ACHN (cell line): Measurements from ENCODE around the gene KCNQ5.
A peak's percentile ranks its signal among the peaks of the same experiment; 100 is the strongest.

ENCODE experiments used
- DNase-seq: peaks from one replicate; pipeline ENCODE4 v3.0.0-alpha.2; 2015
- in situ Hi-C: cut with HindIII; loops from 2 replicates; pipeline ENCODE4 v1.10.0; 2017; ENCODE audit warnings: low sequenced_read_pairs, low pct_ligation_motif_present, low pct_unique_long_range_greater_than_20kb

KCNQ5 gene

DNA sequence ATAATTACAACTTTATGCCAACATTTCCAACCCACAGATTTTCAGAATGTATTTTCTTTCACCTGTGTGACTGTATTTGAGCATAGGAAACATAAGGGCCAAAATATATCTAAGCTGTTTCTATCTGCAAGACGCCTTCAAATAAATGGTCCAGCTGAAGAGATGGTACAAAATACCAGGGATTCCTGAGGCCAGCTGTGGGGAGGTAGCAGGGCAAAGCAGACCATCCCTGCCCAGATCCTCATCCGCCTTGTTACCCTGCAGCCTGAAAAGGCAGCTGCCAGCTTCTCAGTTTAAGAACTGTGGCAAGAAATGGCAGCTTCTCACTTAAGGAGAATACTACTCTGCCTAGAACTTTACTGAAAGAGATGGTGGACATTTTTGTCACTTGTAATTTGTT lies 460.1 kb downstream of the KCNQ5 start:
- in situ Hi-C loops, result no loop called here
- DNase-seq, result no peak

DNA sequence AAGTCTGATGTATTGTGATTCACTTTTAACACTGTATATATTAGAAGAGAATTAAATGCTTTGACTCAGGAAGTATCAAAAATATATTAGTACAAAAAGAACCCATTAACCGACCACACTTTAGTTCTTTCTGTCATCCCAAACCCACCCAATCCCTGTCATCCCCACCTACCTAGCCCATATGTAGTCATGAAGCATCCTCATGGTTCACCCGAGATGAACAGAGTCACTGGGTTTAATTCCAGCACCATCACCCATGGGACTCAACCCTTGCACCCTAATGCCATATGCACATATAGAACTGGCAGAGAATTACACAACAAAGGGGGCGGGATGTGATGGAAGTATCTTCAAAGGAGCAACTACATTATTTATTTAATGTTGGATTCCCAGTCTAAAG lies 462.0 kb downstream of the KCNQ5 start:
- in situ Hi-C loops, result no loop called here
- no peak for DNase-seq

DNA sequence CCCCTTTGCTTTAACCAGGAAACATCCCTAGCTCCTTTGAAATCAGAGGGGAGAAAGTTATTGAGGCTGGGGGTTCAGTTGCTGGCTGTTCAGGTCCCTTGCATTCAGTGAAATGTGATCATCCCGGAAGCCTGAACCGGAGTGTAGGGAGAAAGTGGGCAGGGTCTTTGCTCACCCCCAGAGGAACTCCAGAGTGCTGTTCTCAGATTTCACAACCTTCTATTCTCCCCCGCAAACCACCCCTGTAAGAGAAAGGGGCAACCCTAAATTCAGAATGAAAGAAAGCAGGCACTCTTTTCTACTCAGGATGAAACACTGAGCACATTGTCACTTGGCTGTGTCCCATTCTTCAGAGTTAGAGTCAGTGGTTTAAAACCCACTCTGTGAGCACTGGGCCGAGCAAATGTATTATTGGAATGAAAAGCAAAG lies 463.6 kb downstream of the KCNQ5 start:
- no peak for DNase-seq
- in situ Hi-C loops, result no loop called here

DNA sequence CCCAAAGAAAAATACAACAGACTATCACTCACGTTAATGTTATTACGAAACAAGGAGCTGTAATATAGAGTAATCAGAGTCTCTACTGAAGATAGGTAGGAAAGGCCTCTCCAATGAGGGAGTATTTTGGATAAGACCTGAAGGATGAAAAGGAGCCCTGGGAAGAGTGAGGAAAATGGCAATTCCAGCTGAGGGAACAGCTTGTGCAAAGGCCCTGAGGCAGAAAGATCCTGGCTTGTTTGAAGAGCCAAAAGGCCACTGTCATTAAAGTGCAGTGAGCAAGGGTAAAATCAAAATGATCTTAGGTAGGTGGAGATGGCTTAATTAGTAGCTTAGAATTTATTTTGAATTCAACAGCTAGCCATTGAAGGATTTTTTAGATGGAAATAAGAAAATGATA lies 464.9 kb downstream of the KCNQ5 start:
- no peak for DNase-seq
- in situ Hi-C loops, result no loop called here

DNA sequence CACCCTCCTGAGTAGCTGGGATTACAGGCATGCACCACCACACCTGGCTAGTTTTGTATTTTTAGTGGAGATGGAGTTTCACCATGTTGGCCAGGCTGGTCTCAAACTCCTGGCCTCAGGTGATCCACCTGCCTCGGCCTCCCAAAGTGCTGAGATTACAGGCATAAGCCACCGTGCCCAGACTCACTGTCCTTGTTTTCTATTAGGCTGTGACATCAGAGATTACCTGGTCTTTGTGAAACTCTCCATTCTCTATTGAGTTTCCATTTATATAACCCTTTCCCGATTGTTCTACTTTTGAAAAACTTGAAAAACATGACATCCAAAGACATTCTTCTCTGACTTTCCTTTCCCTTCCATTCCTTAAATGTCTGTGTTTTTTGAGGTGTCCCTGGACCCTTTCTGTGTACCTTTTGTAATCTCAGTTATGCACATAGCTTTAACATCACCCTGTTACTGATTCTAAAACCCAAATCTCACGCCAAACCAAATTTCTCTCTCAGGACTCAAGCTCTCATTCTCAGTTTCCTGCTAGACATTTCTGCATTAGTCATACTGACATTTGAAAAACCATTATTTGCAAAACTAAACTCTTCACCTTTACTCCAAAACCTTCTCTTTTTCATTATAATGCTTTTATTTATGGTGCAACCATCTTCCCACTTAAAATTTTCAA lies 466.4 kb downstream of the KCNQ5 start:
- in situ Hi-C loops, result no loop called here
- DNase-seq, result no peak

DNA sequence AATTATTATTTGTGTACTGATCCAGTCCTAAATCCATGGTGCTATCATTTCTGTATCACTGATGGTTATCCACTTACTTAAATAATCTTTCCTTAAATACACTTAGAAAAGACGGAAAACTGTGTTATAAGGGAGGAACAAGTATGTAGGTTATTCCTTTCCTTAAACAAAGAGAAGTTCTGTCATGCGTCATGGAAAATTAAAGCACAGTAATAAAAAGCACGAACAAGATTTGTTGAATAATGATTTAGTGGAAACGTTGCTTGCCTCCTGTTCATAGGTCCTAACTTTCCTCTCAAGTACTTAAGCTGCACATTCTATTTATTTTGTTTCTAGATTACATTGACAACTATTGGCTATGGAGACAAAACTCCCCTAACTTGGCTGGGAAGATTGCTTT lies 483.1 kb downstream of the KCNQ5 start:
- no peak for DNase-seq
- in situ Hi-C loops, result no loop called here

DNA sequence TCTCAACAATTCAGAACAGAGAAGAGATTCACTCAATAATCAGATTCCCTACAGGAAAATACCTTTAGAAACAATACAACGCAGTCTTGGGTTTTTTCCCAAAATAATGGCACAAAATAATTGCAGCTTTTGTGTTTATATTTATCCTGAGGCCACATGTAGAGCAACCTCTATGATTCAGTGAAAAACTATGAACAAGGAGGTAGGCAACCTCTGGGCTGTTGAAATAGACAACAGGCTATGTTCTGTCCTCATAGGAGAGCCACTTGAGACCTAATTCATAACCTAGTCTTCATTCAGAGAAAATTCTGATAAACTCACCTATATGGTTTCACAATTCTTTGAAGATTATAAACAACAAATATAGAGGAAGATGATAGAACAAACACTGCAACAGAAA lies 485.2 kb downstream of the KCNQ5 start:
- in situ Hi-C loops, result no loop called here
- no peak for DNase-seq

DNA sequence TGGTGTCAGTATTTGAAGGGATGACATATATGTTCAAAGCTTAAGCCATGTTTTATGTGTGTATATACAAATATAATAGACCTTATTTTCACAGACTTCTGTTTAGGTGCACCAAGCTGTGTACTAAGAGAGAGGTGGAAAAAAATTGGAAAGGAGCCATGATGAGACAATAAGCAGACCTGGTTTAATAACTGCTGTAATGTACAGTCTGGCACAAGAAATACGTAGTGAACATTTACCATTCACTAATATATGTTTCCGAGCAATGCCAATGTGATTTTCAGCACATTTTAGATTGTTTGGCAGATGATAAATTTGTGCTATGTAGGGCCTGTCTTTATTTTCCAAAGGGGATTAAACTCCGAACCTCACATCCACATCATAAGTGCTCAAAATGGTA lies 487.1 kb downstream of the KCNQ5 start:
- in situ Hi-C loops, result no loop called here
- DNase-seq, result no peak

DNA sequence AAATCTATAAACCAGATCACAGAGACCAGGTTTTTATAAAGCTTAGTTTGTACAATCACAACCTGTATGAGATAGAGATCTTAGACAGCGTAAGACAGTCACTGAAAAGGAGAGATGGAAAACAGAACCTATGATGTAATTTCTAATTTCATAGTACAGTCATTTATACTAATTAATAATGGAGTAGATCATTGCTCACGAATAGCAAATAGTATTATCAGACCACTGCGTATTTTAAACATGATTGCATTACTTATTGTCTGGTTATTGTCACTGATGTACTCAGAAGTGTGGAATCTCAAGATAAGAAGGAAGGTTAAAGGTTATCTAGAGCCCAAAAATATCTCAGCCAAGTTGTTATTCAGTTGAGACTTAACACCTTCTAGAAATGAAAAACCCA lies 487.8 kb downstream of the KCNQ5 start:
- DNase-seq, result no peak
- in situ Hi-C loops, result no loop called here

DNA sequence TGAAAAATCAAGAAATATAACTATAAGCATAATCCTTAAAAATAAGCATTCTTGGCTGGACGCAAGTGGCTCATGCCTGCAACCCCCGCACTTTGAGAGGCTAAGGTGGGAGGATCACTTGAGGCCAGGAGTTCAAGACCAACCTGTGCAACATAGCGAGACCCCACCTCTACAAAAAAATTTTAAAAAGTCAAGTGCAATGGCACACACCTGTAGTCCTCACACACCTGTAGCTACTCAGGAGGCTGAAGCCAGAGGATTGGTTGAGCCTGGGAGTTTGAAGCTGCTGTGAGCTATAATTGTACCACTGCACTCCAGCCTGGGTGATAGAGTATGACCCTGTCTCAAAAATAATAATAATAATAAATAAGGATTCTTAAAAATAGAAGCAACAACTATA lies 494.5 kb downstream of the KCNQ5 start:
- no peak for DNase-seq
- in situ Hi-C loops, result no loop called here

DNA sequence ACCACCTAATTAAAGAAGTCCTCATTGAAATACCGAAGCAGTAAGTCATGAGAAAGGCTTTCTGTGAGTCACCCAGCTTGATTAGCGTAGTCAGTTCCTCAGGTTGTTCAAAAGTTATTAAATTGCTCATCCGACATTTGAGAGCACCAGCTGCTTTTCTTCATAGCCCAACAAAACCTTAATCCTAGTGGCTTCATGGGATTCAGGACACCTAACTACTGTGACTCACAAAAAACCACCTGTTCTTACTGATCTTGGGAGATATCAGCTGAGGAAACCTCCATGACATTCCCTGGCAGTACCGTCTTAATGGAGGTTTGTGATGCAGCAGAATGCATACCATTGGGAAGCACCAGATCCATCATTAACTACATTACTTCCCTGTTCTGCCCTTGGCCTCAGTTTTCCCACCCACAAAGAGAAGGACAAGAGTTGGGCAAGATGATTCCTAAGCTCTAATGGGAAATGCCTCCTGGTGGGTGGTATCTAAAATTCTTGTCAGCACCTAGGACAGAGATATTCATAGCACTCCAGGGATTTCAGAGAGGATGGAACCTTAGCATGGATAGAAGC lies 499.6 kb downstream of the KCNQ5 start:
- in situ Hi-C loops, result no loop called here
- peak; percentile 36 for DNase-seq

DNA sequence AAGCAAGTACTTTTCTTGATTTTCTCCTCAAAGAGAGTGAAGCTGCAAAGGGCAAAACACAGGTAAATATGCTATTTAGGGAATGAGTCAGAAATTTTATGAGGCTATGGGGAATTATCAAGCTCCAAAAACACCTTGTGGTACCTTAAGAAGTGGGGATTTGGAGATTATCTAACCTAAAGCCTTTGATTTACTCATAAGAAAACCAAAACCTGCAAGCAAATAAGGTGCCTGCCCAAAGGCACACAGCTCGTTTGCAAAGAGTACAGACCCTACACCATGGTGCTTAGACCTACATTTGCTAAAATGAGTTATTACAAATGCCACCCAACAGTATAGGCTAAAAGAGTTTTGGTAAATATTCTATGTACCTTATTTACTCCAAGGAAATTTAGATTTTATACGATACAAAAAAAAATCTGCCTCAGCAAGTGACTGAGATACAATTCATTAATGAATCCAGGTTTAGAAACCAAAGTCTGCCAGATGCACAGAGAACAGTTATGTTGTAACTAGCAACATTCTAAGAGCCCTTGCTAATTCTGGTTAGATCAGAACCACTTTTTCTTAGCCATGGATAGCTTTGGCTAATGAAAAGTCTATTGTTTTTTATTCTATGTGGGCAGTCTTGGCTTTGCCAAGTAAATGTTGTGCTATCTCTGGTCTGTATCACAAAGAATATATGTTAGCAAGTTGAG lies 501.9 kb downstream of the KCNQ5 start:
- no peak for DNase-seq
- in situ Hi-C loops, result no loop called here

DNA sequence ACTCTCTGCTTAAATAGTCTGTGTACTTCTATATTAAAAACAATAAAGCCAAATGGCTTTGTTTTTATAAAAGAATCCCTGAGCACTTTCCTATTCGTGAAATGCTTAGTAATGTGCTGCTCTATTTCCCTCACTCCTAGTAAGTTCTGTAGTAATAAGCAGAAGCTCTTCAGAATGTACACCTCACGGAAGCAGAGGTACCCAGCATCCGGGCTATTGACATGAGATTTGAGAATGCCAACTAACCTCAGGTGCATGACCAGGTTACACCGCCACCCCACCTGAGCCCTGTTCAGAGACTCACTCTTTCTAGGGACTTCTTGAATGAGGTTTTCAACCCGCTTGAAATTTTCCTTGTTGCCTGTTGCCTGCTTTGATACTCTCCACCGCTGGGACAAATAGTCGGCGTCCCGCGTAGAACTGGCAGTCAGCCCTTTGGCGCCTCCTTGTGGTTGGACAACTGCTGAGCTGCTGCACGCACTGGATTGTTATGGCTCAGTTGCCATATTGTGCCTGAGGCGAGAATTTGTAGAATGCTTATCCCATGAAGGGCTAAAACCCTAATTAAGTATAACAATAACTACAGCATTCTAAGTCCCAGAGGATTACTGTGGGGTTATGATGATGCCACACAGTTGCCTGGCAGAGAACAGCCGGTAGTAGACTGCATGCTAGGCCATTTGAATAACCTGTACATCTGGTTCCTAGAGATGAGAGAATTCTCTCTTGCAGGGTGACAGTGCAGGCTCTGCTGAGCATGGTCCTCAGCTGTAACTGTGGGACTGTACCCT lies 508.0 kb downstream of the KCNQ5 start:
- in situ Hi-C loops, result loop anchor here (25.0 kb wide), 1 partner anchor 518 kb away; the partner anchor contains the start of gene KCNQ5
- DNase-seq, result peak; percentile 68

DNA sequence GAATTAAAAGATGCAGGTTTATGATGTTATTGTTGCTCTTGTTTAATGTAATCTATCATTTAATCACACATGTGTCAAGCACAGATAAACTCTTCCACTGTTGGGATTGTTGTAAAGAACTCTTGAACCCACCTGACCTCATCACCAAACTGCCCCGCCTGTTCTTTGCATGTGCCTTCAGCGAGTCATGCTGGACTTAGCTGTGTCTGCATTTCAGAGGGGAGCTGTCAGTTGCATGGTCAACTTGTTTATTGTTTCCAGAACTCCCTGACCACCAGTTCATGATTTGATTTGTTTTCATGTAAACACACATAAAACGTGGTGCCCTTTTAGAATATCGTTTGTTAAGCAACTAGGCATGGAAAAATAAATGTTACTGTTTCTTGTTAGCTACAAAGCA lies 509.8 kb downstream of the KCNQ5 start:
- no peak for DNase-seq
- in situ Hi-C loops, result loop anchor here (25.0 kb wide), 1 partner anchor 519 kb away; the partner anchor contains the start of gene KCNQ5

DNA sequence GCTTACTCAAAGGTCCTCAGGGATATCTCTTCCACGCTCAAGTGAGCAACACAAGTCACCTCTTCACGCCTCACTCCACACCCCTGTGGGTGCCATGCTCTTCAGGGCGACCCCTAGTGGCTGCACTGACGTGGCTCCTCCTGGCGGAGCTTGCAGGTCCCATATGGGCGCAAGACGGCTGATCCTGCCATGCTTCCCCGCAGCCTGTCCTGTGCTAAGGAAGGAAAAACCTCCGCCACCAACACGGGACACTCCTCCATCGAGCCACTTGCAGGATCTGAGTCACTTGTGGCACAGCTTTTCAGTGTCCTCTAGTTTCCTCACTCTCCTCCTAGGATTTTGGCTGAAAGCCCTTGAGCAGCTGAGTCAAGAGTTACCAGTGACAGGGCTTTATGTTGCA lies 512.7 kb downstream of the KCNQ5 start:
- in situ Hi-C loops, result loop anchor here (25.0 kb wide), 1 partner anchor 522 kb away; the partner anchor contains the start of gene KCNQ5
- DNase-seq, result no peak

DNA sequence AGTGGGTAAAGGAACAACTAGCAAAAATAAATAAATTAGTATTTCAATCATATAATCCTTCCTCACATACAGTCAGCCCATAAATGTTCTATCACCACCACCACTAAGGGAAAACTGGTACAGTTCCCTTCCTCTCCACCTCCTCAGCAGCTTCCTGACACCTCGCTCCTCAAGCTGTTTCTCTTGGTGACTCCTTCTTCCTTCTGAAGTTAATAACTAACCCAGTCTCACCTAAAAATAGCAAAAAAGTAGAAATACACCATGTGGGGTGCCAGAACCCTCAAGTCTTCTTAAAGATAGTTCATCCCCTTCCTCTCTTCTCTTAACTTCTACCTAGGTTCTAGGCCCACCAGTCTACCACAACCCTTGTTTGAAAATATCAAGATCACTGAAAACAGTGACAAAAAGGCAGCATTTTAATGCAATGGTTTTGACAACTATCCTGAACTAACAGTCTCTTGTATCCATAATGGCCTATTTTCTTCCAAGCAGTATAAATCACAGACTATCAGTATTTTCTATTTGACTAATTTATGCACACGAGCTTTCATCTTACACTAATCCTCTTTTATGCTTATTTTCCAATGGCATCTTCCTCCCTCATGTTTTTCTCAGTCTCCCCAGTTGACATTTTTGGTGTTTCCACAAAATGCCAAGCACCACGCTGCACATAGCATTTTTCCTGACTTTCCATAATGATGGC lies 518.0 kb downstream of the KCNQ5 start:
- in situ Hi-C loops, result loop anchor here (25.0 kb wide), 1 partner anchor 528 kb away; the partner anchor contains the start of gene KCNQ5

DNA sequence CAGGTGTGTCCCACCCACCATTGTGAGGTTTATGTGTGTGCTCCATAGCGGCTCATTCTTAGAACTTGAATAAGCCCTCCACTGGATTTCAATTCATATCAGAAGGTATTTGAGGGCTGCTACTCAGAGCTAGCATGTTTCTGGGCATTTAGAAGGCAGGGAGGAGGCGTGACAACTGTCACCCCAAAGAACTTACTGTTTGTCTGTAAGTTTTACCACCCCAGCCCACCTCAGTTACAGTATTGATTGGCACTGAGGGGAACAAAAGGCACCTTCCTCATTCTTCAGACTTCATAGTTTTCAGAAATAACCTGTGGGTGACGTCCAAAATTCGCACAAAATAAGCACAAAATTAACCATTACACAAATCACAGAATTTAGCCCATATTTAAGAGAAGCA lies 521.7 kb downstream of the KCNQ5 start:
- DNase-seq, result no peak
- in situ Hi-C loops, result loop anchor here (25.0 kb wide), 1 partner anchor 531 kb away; the partner anchor contains the start of gene KCNQ5

More for the DNA sequence above, 518.0 kb downstream of the KCNQ5 start:
- DNase-seq, result no peak

DNA sequence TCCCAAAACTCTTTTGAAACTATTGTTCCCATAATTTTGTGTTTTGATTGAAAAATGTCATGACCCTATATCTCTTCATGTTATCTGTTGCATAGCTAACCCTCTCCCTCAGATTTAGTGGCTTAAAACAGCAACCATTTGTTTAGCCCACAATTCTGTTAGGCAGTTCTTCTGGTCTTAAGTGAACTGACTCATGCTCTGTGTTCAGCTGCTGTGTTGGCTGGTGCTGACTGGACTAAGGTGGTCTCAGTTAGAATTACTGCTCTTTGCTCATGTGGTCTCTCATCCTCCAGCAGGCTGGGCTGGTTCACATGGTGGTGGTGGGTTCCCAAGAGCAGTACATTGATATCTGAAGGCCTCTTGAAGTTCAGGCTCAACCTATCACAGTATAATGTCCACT lies 522.7 kb downstream of the KCNQ5 start:
- in situ Hi-C loops, result loop anchor here (25.0 kb wide), 1 partner anchor 532 kb away; the partner anchor contains the start of gene KCNQ5
- DNase-seq, result no peak
